Measurements from ENCODE around the gene ERBIN. TPM values are rescaled to one million over a fixed set of nuclear protein-coding genes. Genes with fewer than 3 reads are reported as not detected.
A peak's percentile ranks its signal among the peaks of the same experiment; 100 is the strongest.

ERBIN gene
- total and polyA plus RNA-seq, 2 of the 13 experiments (the other 11 are each of a cell fraction or from before 2014, with no cell fraction given): 14.4 to 41.7 TPM

DNA sequence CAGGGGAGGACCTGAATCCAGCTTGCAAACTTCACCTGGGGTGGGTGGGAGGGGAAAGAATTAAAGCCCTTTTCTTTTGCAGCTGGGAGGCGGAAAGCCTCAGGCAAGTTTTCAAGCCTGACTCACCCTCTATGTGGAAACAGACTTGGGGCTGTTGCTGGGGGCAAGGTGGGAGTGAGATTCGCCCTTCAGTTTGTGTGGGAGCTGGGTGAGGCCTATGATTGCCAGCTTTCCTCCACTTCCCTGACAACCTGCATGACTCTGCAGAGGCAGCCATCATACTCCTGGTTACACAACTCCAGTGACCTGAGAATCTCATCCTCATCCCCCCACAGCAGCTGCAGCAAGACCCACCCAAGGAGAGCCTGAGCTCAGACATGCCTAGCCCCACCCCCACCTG, 174.5 kb downstream of the ERBIN start:
- H3K4me3 ChIP-seq (replicated peaks in 1 of 3; ENCODE audit: insufficient read depth in 1 of 3, low read depth in 2 of 3, low read length in 3 of 3): no peak overlapping the region
- TF ChIP-seq HOXA3 (CRISPR knock-in tag; IDR thresholded peaks at IDR 0.05) (no peak), SRSF9 (IDR thresholded peaks at IDR 0.05; ENCODE audit: borderline replicate concordance, insufficient read depth, low read depth, low read length, poor library complexity, severe bottlenecking) (no peak), SMAD9 (CRISPR knock-in tag; IDR thresholded peaks at IDR 0.05) (no peak), PAF1 (CRISPR knock-in tag; IDR thresholded peaks at IDR 0.05) (no peak), GABPB1 (CRISPR knock-in tag; IDR thresholded peaks at IDR 0.05) (no peak), CC2D1A (CRISPR knock-in tag; IDR thresholded peaks at IDR 0.05) (no peak), KLF15 (CRISPR knock-in tag; IDR thresholded peaks at IDR 0.05; ENCODE audit: borderline replicate concordance) (no peak)
- DNase-seq (ENCODE audit: low spot score): no peak
- 80% methylated on average over 1 of the region's 2 CpGs for WGBS (ENCODE audit: low lambda C conversion rate)
- no peak for FAIRE-seq
- no peak overlapping the region for H3K4me2 ChIP-seq (ENCODE audit: low read depth, low read length)
- POLR2A ChIA-PET: no interaction called here
- H3K4me1 ChIP-seq (ENCODE audit: insufficient read depth, low read length): no peaks in the 10 kb centered on the region
- no peak overlapping the region for H2AFZ ChIP-seq (ENCODE audit: low read length)
- peaks cover 10% of the 10 kb centered on the region for H3K9me3 ChIP-seq (ENCODE audit: low read length)
- intact Hi-C loops (cut with micrococcal nuclease; ENCODE audit: unreplicated experiment): no loop called here
- in situ Hi-C loops (cut with HindIII; ENCODE audit: extremely low pct_ligation_motif_present, low pct_unique_long_range_greater_than_20kb): no loop called here
- H3K79me2 ChIP-seq (ENCODE audit: insufficient read depth, low read length): no peaks in the 10 kb centered on the region
- no TSS peak for BruUV-seq (replicated peaks)
- H3K27ac ChIP-seq (ENCODE audit: extremely low read length, insufficient read depth, low read length): no peak overlapping the region
- no peak overlapping the region for H3K9ac ChIP-seq (ENCODE audit: insufficient read depth, low read depth, low read length)
- CTCF ChIA-PET (ENCODE audit: low intra/inter-chr PET ratio, low total read pairs): no interaction called here
- ATAC-seq: no peak; the same call in 1 of the 3 replicates
- no peaks in the 10 kb centered on the region for H3K27me3 ChIP-seq (ENCODE audit: control insufficient read depth in 1 of 2, insufficient read depth in 2 of 2, low read length in 2 of 2)
- H3K36me3 ChIP-seq (replicated peaks in 1 of 2; ENCODE audit: control insufficient read depth in 1 of 2, insufficient read depth in 2 of 2, low read length in 2 of 2): no peaks in the 10 kb centered on the region
- no peaks in the 10 kb centered on the region for H4K20me1 ChIP-seq (ENCODE audit: insufficient read depth, low read length)

DNA sequence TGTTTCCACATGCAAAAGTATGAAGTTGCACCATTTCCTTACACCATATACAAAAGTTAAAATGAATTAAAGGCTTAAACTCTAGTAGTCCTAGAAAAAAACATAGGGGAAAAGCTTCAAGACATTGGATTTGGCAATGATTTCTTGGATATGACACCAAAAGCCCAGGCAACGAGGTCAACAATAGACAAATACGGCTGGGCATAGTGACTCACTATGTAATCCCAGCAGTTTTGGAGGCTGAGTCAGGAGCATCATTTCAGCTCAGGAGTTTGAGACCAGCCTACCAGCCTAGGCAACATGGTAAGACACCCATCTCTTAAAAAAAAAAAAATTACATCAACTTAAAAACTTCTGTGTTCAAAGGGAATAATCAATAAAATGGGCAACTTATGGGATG, 186.8 kb downstream of the ERBIN start:
- Histone ChIP-seq H3K9me3 (ENCODE audit: low read length) (no peaks in the 10 kb centered on the region), H3K79me2 (ENCODE audit: insufficient read depth, low read length) (no peaks in the 10 kb centered on the region), H3K4me2 (ENCODE audit: low read depth, low read length) (no peak overlapping the region), H3K4me1 (ENCODE audit: insufficient read depth, low read length) (no peaks in the 10 kb centered on the region), H3K36me3 (replicated peaks in 1 of 2; ENCODE audit: control insufficient read depth in 1 of 2, insufficient read depth in 2 of 2, low read length in 2 of 2) (no peaks in the 10 kb centered on the region), H3K9ac (ENCODE audit: insufficient read depth, low read depth, low read length) (no peak overlapping the region), H3K4me3 (replicated peaks in 1 of 3; ENCODE audit: insufficient read depth in 1 of 3, low read depth in 2 of 3, low read length in 3 of 3) (no peak overlapping the region), H2AFZ (ENCODE audit: low read length) (no peak overlapping the region), H3K27me3 (ENCODE audit: control insufficient read depth in 1 of 2, insufficient read depth in 2 of 2, low read length in 2 of 2) (no peaks in the 10 kb centered on the region; a peak in 1 of 5 replicates), H3K27ac (ENCODE audit: extremely low read length, insufficient read depth, low read length) (no peak overlapping the region), H4K20me1 (ENCODE audit: insufficient read depth, low read length) (no peaks in the 10 kb centered on the region)
- POLR2A ChIA-PET: no interaction called here
- BruUV-seq (replicated peaks): no TSS peak
- DNase-seq (ENCODE audit: low spot score) (peak; percentile 5), FAIRE-seq (no peak), ATAC-seq (no peak)
- WGBS (ENCODE audit: low lambda C conversion rate): 0% methylated on average over 2 of the region's 2 CpGs
- intact Hi-C loops (cut with micrococcal nuclease; ENCODE audit: unreplicated experiment): no loop called here
- in situ Hi-C loops (cut with HindIII; ENCODE audit: extremely low pct_ligation_motif_present, low pct_unique_long_range_greater_than_20kb): no loop called here
- TF ChIP-seq TCF7 (IDR thresholded peaks at IDR 0.05; ENCODE audit: low read depth): no peak
- TF ChIP-seq ZMYM3 (CRISPR knock-in tag; IDR thresholded peaks at IDR 0.05): no peak
- no peak for TF ChIP-seq NFYB (CRISPR knock-in tag; IDR thresholded peaks at IDR 0.05)
- TF ChIP-seq, protein P1, sequence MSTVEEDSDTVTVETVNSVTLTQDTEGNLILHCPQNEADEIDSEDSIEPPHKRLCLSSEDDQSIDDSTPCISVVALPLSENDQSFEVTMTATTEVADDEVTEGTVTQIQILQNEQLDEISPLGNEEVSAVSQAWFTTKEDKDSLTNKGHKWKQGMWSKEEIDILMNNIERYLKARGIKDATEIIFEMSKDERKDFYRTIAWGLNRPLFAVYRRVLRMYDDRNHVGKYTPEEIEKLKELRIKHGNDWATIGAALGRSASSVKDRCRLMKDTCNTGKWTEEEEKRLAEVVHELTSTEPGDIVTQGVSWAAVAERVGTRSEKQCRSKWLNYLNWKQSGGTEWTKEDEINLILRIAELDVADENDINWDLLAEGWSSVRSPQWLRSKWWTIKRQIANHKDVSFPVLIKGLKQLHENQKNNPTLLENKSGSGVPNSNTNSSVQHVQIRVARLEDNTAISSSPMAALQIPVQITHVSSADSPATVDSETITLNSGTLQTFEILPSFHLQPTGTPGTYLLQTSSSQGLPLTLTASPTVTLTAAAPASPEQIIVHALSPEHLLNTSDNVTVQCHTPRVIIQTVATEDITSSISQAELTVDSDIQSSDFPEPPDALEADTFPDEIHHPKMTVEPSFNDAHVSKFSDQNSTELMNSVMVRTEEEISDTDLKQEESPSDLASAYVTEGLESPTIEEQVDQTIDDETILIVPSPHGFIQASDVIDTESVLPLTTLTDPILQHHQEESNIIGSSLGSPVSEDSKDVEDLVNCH (CRISPR knock-in tag; IDR thresholded peaks at IDR 0.05): no peak
- no peak for TF ChIP-seq KLF6 (CRISPR knock-in tag; IDR thresholded peaks at IDR 0.05)
- no peak for TF ChIP-seq ZNF510 (CRISPR knock-in tag; IDR thresholded peaks at IDR 0.05; ENCODE audit: low read depth)
- no peak for TF ChIP-seq DR1 (CRISPR knock-in tag; IDR thresholded peaks at IDR 0.05)
- TF ChIP-seq MEIS2 (CRISPR knock-in tag; IDR thresholded peaks at IDR 0.05): no peak
- no peak for TF ChIP-seq ZSCAN25 (CRISPR knock-in tag; IDR thresholded peaks at IDR 0.05)
- no peak for TF ChIP-seq ATF1 (CRISPR knock-in tag; IDR thresholded peaks at IDR 0.05)
- no peak for TF ChIP-seq RNF2 (conservative IDR thresholded peaks at IDR 0.05; ENCODE audit: low read depth)
- CTCF ChIA-PET (ENCODE audit: low intra/inter-chr PET ratio, low total read pairs): no interaction called here

Measured in HepG2 (cell line).